22Rv1 (cell line): ENCODE measurements around the gene ZNF320.
"Not testable (repeated sequence)": the region's sequence is repeated elsewhere in the genome, so short reads cannot be mapped to it uniquely, and the experiment has no call there.

Experiments used
- ZFX ChIP-seq: fragments of 450-650 bp; IDR thresholded peaks from 2 replicates; pipeline ENCODE4 v1.6.1; 2017; ENCODE audit warnings: antibody characterized with exemption, borderline replicate concordance
- TF ChIP-seq, protein P1 (sequence below): fragments of 450-650 bp; IDR thresholded peaks from 2 replicates; pipeline ENCODE4 v1.5.1; 2017; ENCODE audit warnings: mild to moderate bottlenecking

GRCh38 chr19:52941523-52941922 is 44.1 kb upstream of the ZNF320 start:
- TF ChIP-seq, protein P1, sequence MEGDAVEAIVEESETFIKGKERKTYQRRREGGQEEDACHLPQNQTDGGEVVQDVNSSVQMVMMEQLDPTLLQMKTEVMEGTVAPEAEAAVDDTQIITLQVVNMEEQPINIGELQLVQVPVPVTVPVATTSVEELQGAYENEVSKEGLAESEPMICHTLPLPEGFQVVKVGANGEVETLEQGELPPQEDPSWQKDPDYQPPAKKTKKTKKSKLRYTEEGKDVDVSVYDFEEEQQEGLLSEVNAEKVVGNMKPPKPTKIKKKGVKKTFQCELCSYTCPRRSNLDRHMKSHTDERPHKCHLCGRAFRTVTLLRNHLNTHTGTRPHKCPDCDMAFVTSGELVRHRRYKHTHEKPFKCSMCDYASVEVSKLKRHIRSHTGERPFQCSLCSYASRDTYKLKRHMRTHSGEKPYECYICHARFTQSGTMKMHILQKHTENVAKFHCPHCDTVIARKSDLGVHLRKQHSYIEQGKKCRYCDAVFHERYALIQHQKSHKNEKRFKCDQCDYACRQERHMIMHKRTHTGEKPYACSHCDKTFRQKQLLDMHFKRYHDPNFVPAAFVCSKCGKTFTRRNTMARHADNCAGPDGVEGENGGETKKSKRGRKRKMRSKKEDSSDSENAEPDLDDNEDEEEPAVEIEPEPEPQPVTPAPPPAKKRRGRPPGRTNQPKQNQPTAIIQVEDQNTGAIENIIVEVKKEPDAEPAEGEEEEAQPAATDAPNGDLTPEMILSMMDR = not testable (repeated sequence)
- not testable (repeated sequence) for TF ChIP-seq ZFX
